ENCODE data around the gene DUSP22.

GRCh38 chr6:309947-310346, 17.7 kb downstream of the DUSP22 start:
- TF ChIP-seq CTCF (IDR thresholded peaks at IDR 0.05; ENCODE audit: low read depth, low read length) (no peak), EZH2phosphoT487 (IDR thresholded peaks at IDR 0.05; ENCODE audit: low read depth) (no peak)
